A673 (cell line): Measurements from ENCODE around the gene CYP19A1. TPM values are rescaled to one million over a fixed set of nuclear protein-coding genes. Genes with fewer than 3 reads are reported as not detected.

ENCODE experiments used
- BruUV-seq: library from RNA; stranded (reverse); fragments of 400-500 nt; replicated peaks from 2 replicates; lab custom pipeline; 2021; lab: Mats Ljungman, UMichigan
- CTCF ChIA-PET: fragments of 300-600 bp; sonication (Branson Sonifier 250); formaldehyde crosslinking; loops from one replicate; lab custom pipeline; 2022; ENCODE audit warnings: antibody characterized with exemption; lab: Charles Lee
- POLR2A ChIA-PET: fragments of 300-600 bp; sonication (Branson Sonifier 250); formaldehyde crosslinking; loops from one replicate; lab custom pipeline; 2022; ENCODE audit warnings: antibody characterized with exemption; ENCODE audit not compliant: low non-redundant PET; lab: Charles Lee
- DNase-seq: peaks from one replicate; pipeline ENCODE4 v3.0.0-alpha.2; 2015; ENCODE audit warnings: low spot score
- H3K27ac ChIP-seq: fragments of 200-600 bp; sonication (generic); 2 replicates; pipeline ENCODE4 v1.5.1; 2016; ENCODE audit warnings: mixed run types, low read depth, mild to moderate bottlenecking, mixed read lengths, antibody characterized with exemption, low read length; ENCODE audit not compliant: poor library complexity, severe bottlenecking
- H3K27me3 ChIP-seq: fragments of 200-600 bp; sonication (generic); replicated peaks from 2 replicates; pipeline ENCODE4 v1.6.1; 2017; ENCODE audit warnings: mixed run types, low read depth, mild to moderate bottlenecking, mixed read lengths, antibody characterized with exemption, low read length; ENCODE audit not compliant: insufficient read depth, poor library complexity
- H3K36me3 ChIP-seq: fragments of 200-600 bp; sonication (generic); 2 replicates; pipeline ENCODE4 v1.6.1; 2016; ENCODE audit warnings: mixed run types, mild to moderate bottlenecking, mixed read lengths, antibody characterized with exemption, low read length; ENCODE audit not compliant: insufficient read depth, poor library complexity, severe bottlenecking
- H3K4me1 ChIP-seq: fragments of 200-600 bp; sonication (generic); 2 replicates; pipeline ENCODE4 v1.6.1; 2017; ENCODE audit warnings: mixed run types, mild to moderate bottlenecking, mixed read lengths, antibody characterized with exemption, low read length; ENCODE audit not compliant: insufficient read depth, poor library complexity, severe bottlenecking
- H3K4me3 ChIP-seq: fragments of 200-600 bp; sonication (generic); 2 replicates; pipeline ENCODE4 v1.5.1; 2016; ENCODE audit warnings: low read depth, mixed run types, mild to moderate bottlenecking, mixed read lengths, low read length; ENCODE audit not compliant: poor library complexity, severe bottlenecking
- H3K9me3 ChIP-seq: fragments of 200-600 bp; sonication (generic); 2 replicates; pipeline ENCODE4 v1.6.1; 2016; ENCODE audit warnings: mixed run types, low read depth, mild to moderate bottlenecking, mixed read lengths, antibody characterized with exemption, low read length; ENCODE audit not compliant: poor library complexity, severe bottlenecking
- EZH2 ChIP-seq: fragments of 200-600 bp; sonication (generic); IDR thresholded peaks from 2 replicates; pipeline ENCODE4 v1.6.1; 2017; ENCODE audit warnings: borderline replicate concordance, low read depth, mild to moderate bottlenecking, mixed read lengths, antibody characterized with exemption, low read length; ENCODE audit not compliant: poor library complexity, severe bottlenecking
- intact Hi-C: fragments of 100-400 bp; cut with micrococcal nuclease; formaldehyde crosslinking; loops from one replicate; pipeline ENCODE4 v1.10.0; 2022; ENCODE audit not compliant: unreplicated experiment
- total RNA-seq: library from RNA; stranded (reverse); gene quantifications from 2 replicates; pipeline ENCODE4 v1.2.3, GENCODE V29; 2021
- TF ChIP-seq, protein P1 (sequence below): fragments of 300-800, 200-600 bp; sonication (generic); conservative IDR thresholded peaks from 2 replicates; pipeline ENCODE4 v1.5.1; 2017; ENCODE audit warnings: low read depth, mild to moderate bottlenecking, antibody characterized with exemption, low read length, moderate library complexity, mixed read lengths

The CYP19A1 gene
- total RNA-seq, 1 experiment from 2014 or later: 0.80 TPM

DNA sequence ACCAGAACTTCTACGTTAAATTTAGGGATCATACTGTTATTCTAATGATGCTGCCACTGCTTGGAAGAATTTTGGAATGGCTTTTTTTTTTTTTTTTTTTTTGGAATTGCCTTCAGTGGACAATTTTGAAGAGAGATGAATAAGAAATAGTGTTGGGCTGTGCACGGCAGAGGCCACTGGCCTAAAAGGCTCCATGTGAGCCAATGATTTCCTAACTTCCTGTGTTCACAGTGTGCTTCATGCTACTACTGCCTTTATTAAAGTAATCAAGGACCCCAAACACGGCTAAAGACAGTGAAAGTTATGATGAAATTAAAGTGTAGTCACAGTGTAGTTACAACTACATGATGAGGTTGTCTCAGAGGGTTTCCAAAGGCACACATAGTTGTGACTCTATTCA lies 142.9 kb downstream of the CYP19A1 start:
- CTCF ChIA-PET: interaction anchor here (1.4 kb wide), 1 partner anchor 32 kb away, joined by 5 read pairs; no protein-coding TSS in a partner anchor
- Histone ChIP-seq H3K27ac (no peak overlapping the region), H3K9me3 (no peaks in the 10 kb centered on the region), H3K4me3 (no peak overlapping the region), H3K27me3 (peaks cover 34% of the 10 kb centered on the region), H3K4me1 (no peaks in the 10 kb centered on the region), H3K36me3 (no peaks in the 10 kb centered on the region)
- intact Hi-C loops: no loop called here
- POLR2A ChIA-PET: no interaction called here
- DNase-seq: no peak
- no peak for TF ChIP-seq EZH2
- TF ChIP-seq, protein P1, sequence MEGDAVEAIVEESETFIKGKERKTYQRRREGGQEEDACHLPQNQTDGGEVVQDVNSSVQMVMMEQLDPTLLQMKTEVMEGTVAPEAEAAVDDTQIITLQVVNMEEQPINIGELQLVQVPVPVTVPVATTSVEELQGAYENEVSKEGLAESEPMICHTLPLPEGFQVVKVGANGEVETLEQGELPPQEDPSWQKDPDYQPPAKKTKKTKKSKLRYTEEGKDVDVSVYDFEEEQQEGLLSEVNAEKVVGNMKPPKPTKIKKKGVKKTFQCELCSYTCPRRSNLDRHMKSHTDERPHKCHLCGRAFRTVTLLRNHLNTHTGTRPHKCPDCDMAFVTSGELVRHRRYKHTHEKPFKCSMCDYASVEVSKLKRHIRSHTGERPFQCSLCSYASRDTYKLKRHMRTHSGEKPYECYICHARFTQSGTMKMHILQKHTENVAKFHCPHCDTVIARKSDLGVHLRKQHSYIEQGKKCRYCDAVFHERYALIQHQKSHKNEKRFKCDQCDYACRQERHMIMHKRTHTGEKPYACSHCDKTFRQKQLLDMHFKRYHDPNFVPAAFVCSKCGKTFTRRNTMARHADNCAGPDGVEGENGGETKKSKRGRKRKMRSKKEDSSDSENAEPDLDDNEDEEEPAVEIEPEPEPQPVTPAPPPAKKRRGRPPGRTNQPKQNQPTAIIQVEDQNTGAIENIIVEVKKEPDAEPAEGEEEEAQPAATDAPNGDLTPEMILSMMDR: no peak
- no TSS peak for BruUV-seq

DNA sequence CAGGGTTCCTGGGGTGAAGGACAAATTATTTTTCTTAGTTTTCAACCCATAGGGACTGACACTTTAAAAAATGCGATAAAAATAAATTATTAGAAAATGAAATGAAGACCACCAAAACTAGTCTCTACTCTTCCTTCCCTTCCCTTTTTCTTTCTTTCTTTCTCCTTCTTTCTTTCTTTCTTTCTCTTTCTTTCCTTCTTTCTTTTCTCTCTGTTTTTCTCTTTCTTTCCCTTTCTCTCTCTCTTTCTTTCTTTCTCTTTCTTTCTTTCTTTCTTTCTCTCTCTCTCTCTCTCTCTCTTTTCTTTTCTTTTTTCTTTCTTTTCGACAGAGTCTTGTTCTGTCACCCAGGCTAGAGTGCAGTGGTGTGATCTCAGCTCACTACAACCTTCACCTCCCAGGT lies 144.4 kb downstream of the CYP19A1 start:
- CTCF ChIA-PET: interaction anchor here (3.0 kb wide), 1 partner anchor 31 kb away, joined by 38 read pairs; no protein-coding TSS in a partner anchor
- no TSS peak for BruUV-seq

DNA sequence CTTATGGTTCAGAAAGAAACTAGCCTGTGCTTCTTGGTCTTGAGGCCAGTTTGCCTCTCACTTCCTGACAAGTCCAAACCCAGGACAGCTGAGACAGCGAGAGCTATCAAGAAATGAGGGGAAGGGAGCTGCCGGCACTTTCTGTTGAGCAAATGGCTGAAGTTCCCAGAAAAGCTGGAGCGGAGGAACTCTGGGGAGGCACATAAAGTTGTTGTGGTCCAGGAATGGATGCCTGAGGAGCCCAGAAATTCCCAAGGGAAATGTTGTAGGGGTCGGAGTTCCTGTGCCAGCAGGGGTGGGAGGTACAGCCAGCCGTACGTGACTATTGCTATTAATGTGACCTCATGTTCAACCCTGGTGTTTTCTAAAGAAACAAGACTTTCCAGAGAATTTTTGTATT lies 144.9 kb downstream of the CYP19A1 start:
- POLR2A ChIA-PET: interaction anchor here (0.6 kb wide), 1 partner anchor 31 kb away, joined by 3 read pairs; no protein-coding TSS in a partner anchor
- Histone ChIP-seq H3K27ac (no peak overlapping the region), H3K9me3 (no peaks in the 10 kb centered on the region), H3K36me3 (no peaks in the 10 kb centered on the region), H3K4me1 (no peaks in the 10 kb centered on the region), H3K27me3 (peaks cover 30% of the 10 kb centered on the region), H3K4me3 (no peak overlapping the region)
- no TSS peak for BruUV-seq
- intact Hi-C loops: no loop called here
- TF ChIP-seq, protein P1: no peak
- TF ChIP-seq EZH2: no peak
- no peak for DNase-seq
- CTCF ChIA-PET: interaction anchor here (1.7 to 3.0 kb wide), 2 partner anchors 31 to 61 kb away, joined by 16 to 38 read pairs; no protein-coding TSS in a partner anchor

More for the DNA sequence above, 144.4 kb downstream of the CYP19A1 start:
- intact Hi-C loops: no loop called here
- no peak for DNase-seq
- no peak overlapping the region for H3K4me3 ChIP-seq
- H3K9me3 ChIP-seq: no peaks in the 10 kb centered on the region
- H3K4me1 ChIP-seq: no peaks in the 10 kb centered on the region
- H3K27ac ChIP-seq: no peak overlapping the region
- POLR2A ChIA-PET: interaction anchor here (0.6 kb wide), 1 partner anchor 31 kb away, joined by 3 read pairs; no protein-coding TSS in a partner anchor
- no peak for TF ChIP-seq EZH2
- TF ChIP-seq, protein P1: no peak
- no peaks in the 10 kb centered on the region for H3K36me3 ChIP-seq
- peaks cover 30% of the 10 kb centered on the region for H3K27me3 ChIP-seq
